Endothelial cell of umbilical vein (primary cell): ENCODE measurements around the gene CTNND2. TPM values are rescaled to one million over a fixed set of nuclear protein-coding genes. Genes with fewer than 3 reads are reported as not detected.

ENCODE experiments used
- BruUV-seq: library from RNA; stranded (reverse); fragments of 400-500 nt; replicated peaks from 2 replicates; lab custom pipeline; 2021; lab: Mats Ljungman, UMichigan
- CTCF ChIA-PET: fragments of 300-600, 350-600 bp; sonication (Branson Sonifier 250); formaldehyde crosslinking; loops from one replicate; lab custom pipeline; 2021; ENCODE audit warnings: antibody characterized with exemption, inconsistent platforms; lab: Charles Lee
- POLR2A ChIA-PET: fragments of 300-600, 350-600 bp; sonication (Branson Sonifier 250); formaldehyde crosslinking; loops from one replicate; lab custom pipeline; 2021; ENCODE audit warnings: antibody characterized with exemption, inconsistent platforms; lab: Charles Lee
- DNase-seq: peaks from one replicate; pipeline ENCODE4 v3.0.0-alpha.2; 2011; ENCODE audit warnings: low read depth, low spot score
- FAIRE-seq: peaks from 2 replicates; lab custom pipeline; 2011; peaks lifted over from hg19 to GRCh38; lab: Jason Lieb, UNC
- H2AFZ ChIP-seq: 2 replicates; pipeline ENCODE4 v1.6.0; 2012; ENCODE audit warnings: low read depth, low read length, control low read depth, inconsistent platforms
- H3K27ac ChIP-seq: 2 replicates; pipeline ENCODE4 v1.5.1; 2011; ENCODE audit warnings: low read depth, mild to moderate bottlenecking, control low read depth, low read length, moderate library complexity; ENCODE audit not compliant: insufficient read depth
- H3K27me3 ChIP-seq, 2 experiments: 2 replicates each; pipeline versions ENCODE4 v1.6.0 to v1.6.1; 2011; ENCODE audit warnings: low read length in 2 of 2, mixed read lengths in 1 of 2; ENCODE audit not compliant: control insufficient read depth in 2 of 2, insufficient read depth in 2 of 2
- H3K36me3 ChIP-seq, 2 experiments: 2 replicates in 1 of 2; 3 replicates in 1 of 2; pipeline ENCODE4 v1.5.1; 2011; ENCODE audit warnings: low read length in 2 of 2, mild to moderate bottlenecking in 1 of 2, moderate library complexity in 1 of 2; ENCODE audit not compliant: control insufficient read depth in 2 of 2, insufficient read depth in 2 of 2; ENCODE audit errors: extremely low read depth in 1 of 2
- H3K4me1 ChIP-seq: 3 replicates; pipeline ENCODE4 v1.5.1; 2011; ENCODE audit warnings: mild to moderate bottlenecking, low read length; ENCODE audit not compliant: control insufficient read depth, insufficient read depth; ENCODE audit errors: extremely low read depth
- H3K4me2 ChIP-seq: 2 replicates; pipeline ENCODE4 v1.6.1; 2011; ENCODE audit warnings: low read length, control low read depth, mixed read lengths; ENCODE audit not compliant: insufficient read depth
- H3K4me3 ChIP-seq, 3 experiments: fragments of 200-600 bp in 1 of 3; sonication (generic), shearing (Covaris generic) in 1 of 3; replicated peaks in 1 of 3; 2 replicates each; pipeline ENCODE4 v1.5.1; 2011 to 2016; ENCODE audit warnings: control low read depth in 3 of 3, low read length in 3 of 3, mild to moderate bottlenecking in 2 of 3, inconsistent platforms in 1 of 3, low read depth in 1 of 3, moderate library complexity in 1 of 3; ENCODE audit not compliant: insufficient read depth in 1 of 3
- H3K79me2 ChIP-seq: 2 replicates; pipeline ENCODE4 v1.6.0; 2012; ENCODE audit warnings: low read length, inconsistent platforms; ENCODE audit not compliant: control insufficient read depth, insufficient read depth
- H3K9ac ChIP-seq: replicated peaks from 2 replicates; pipeline ENCODE3; 2011; ENCODE audit warnings: low read length, control low read depth; ENCODE audit not compliant: insufficient read depth; ENCODE audit errors: extremely low read depth
- H3K9me1 ChIP-seq: replicated peaks from 3 replicates; pipeline ENCODE4 v1.6.0; 2011; ENCODE audit warnings: mild to moderate bottlenecking, low read length; ENCODE audit not compliant: control insufficient read depth, insufficient read depth; ENCODE audit errors: extremely low read depth
- H3K9me3 ChIP-seq: replicated peaks from 2 replicates; pipeline ENCODE4 v1.5.1; 2012; ENCODE audit warnings: low read length, inconsistent platforms; ENCODE audit not compliant: control insufficient read depth, insufficient read depth
- H4K20me1 ChIP-seq: replicated peaks from 2 replicates; pipeline ENCODE3; 2011; ENCODE audit warnings: mild to moderate bottlenecking, low read length; ENCODE audit not compliant: control insufficient read depth, insufficient read depth; ENCODE audit errors: extremely low read depth
- CTCF ChIP-seq, 2 donors: IDR thresholded peaks; 1 replicate in 1 of 2; 2 replicates in 1 of 2; pipeline ENCODE4 v1.5.1; 2011; ENCODE audit warnings: low read length in 2 of 2, mild to moderate bottlenecking in 2 of 2, moderate library complexity in 2 of 2, control low read depth in 1 of 2, inconsistent platforms in 1 of 2, low read depth in 1 of 2; ENCODE audit not compliant: insufficient read depth in 1 of 2; ENCODE audit errors: extremely low read depth in 1 of 2
- EZH2 ChIP-seq: IDR thresholded peaks from 2 replicates; pipeline ENCODE4 v1.6.1; 2012; ENCODE audit warnings: borderline replicate concordance, low read depth, mild to moderate bottlenecking, moderate library complexity, low read length, inconsistent platforms; ENCODE audit not compliant: severe bottlenecking
- FOS ChIP-seq: IDR thresholded peaks from 2 replicates; pipeline ENCODE4 v1.6.1; 2011; ENCODE audit warnings: mild to moderate bottlenecking, low read length, moderate library complexity, borderline replicate concordance; ENCODE audit not compliant: insufficient read depth
- GATA2 ChIP-seq: IDR thresholded peaks from 2 replicates; pipeline ENCODE4 v1.7.0; 2011; ENCODE audit warnings: low read depth, mild to moderate bottlenecking, moderate library complexity, mixed read lengths, low read length; ENCODE audit not compliant: insufficient read length, insufficient read depth
- MAX ChIP-seq: IDR thresholded peaks from 2 replicates; pipeline ENCODE4 v1.6.1; 2011; ENCODE audit not compliant: insufficient read depth, insufficient read length
- MYC ChIP-seq: IDR thresholded peaks from one replicate; pipeline ENCODE4 v1.6.1; 2011; ENCODE audit warnings: mild to moderate bottlenecking, low read depth, low read length
- POLR2A ChIP-seq: IDR thresholded peaks from 2 replicates; pipeline ENCODE4 v1.6.1; 2012; ENCODE audit warnings: low read depth, mild to moderate bottlenecking, control low read depth, low read length
- dilution Hi-C: fragments of 300-500 bp; cut with MboI; formaldehyde crosslinking; loops from one replicate; pipeline ENCODE4 v1.15.0; 2019; ENCODE audit warnings: low sequenced_read_pairs; ENCODE audit not compliant: extremely low pct_ligation_motif_present
- intact Hi-C: fragments of 100-400 bp; cut with micrococcal nuclease; formaldehyde crosslinking; loops from one replicate; pipeline ENCODE4 v1.10.0; 2022
- polyA plus RNA-seq, 4 experiments: library from polyadenylated mRNA; depleted of rRNA in 3 of 4; stranded (reverse) in 3 of 4; unstranded in 1 of 4; fragments of >200 nt; gene quantifications; 2 replicates each; pipeline versions ENCODE4 v1.2.1 to v1.2.3, GENCODE V29; 2011 to 2012; ENCODE audit warnings: missing spikeins in 1 of 4
- total RNA-seq: library from RNA; stranded (reverse); gene quantifications from 2 replicates; pipeline ENCODE4 v1.2.3, GENCODE V29; 2021

Gene CTNND2
- total and polyA plus RNA-seq, 2 donors (not counting 3 experiments of a cell fraction or from before 2014, with no cell fraction given) = not detected

GRCh38 chr5:10999714-11000113 lies 904.5 kb downstream of the CTNND2 start:
- DNase-seq = no peak
- ChIA-PET POLR2A (no interaction called here), CTCF (interaction anchor here (1.6 kb wide), 1 partner anchor 11 kb away, joined by 4 read pairs; no protein-coding TSS in a partner anchor)
- no peak overlapping the region for H3K27ac ChIP-seq
- no peaks in the 10 kb centered on the region for H3K79me2 ChIP-seq
- no peaks in the 10 kb centered on the region for H3K27me3 ChIP-seq
- H3K4me3 ChIP-seq = no peak overlapping the region
- intact Hi-C loops = no loop called here
- no peak overlapping the region for H3K4me2 ChIP-seq
- H2AFZ ChIP-seq = no peak overlapping the region
- BruUV-seq = no TSS peak
- no peaks in the 10 kb centered on the region for H3K9me1 ChIP-seq
- no peaks in the 10 kb centered on the region for H4K20me1 ChIP-seq
- dilution Hi-C loops = no loop called here
- no peak overlapping the region for H3K9ac ChIP-seq
- H3K4me1 ChIP-seq = no peaks in the 10 kb centered on the region
- H3K9me3 ChIP-seq = no peaks in the 10 kb centered on the region
- H3K36me3 ChIP-seq = no peaks in the 10 kb centered on the region
- TF ChIP-seq CTCF (IDR thresholded peaks at IDR 0.05; ENCODE audit: extremely low read depth in 1 of 2, insufficient read depth in 1 of 2, low read depth in 1 of 2, low read length in 2 of 2) (no peak), POLR2A (no peak), MYC (no peak), MAX (no peak), GATA2 (no peak), EZH2 (no peak)
- no peak for FAIRE-seq

- intact Hi-C loops = no loop called here
- Histone ChIP-seq H3K9ac (no peak overlapping the region), H3K9me1 (no peaks in the 10 kb centered on the region), H3K27me3 (no peaks in the 10 kb centered on the region), H3K36me3 (no peaks in the 10 kb centered on the region), H2AFZ (no peak overlapping the region), H3K4me1 (no peaks in the 10 kb centered on the region), H3K9me3 (no peaks in the 10 kb centered on the region), H3K4me2 (no peak overlapping the region), H4K20me1 (no peaks in the 10 kb centered on the region), H3K27ac (no peak overlapping the region), H3K4me3 (no peak overlapping the region), H3K79me2 (no peaks in the 10 kb centered on the region)
- CTCF ChIA-PET = no interaction called here
- dilution Hi-C loops = no loop called here
- TF ChIP-seq GATA2 (no peak), CTCF (IDR thresholded peaks at IDR 0.05; ENCODE audit: extremely low read depth in 1 of 2, insufficient read depth in 1 of 2, low read depth in 1 of 2, low read length in 2 of 2) (no peak), EZH2 (no peak), MAX (no peak), MYC (no peak), FOS (no peak), POLR2A (no peak)
- DNase-seq (no peak), FAIRE-seq (no peak)
- BruUV-seq = no TSS peak
- POLR2A ChIA-PET = no interaction called here
These were observed 908.4 kb downstream of the CTNND2 start for GRCh38 chr5:10995891-10996290.
